ENCODE results near the gene CSTF1. TPM values are rescaled to one million over a fixed set of nuclear protein-coding genes. Genes with fewer than 3 reads are reported as not detected.

CSTF1 gene
- polyA plus RNA-seq, 1 of the 3 experiments (the other 2 are of a cell fraction) = 23.4 TPM

DNA sequence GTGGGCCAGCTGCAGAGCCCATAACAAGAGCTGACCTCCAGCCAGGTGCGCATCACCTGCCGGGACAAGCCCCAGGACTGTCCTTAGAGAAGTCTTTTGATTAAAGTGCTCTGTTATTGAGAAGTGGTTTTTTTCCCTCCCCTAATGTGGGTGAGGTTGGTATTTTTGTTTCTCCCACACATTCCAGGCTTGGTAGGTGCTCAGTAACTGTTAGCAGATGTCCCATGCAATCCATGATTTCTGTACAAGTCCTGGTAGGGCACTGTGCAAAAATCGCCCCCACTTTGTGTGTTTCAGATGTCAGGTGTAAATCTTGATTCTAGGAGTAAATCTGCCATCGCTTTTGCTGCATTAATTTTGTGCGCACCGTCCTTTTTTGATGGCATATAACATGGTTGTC lies 29.0 kb upstream of the CSTF1 start:
- no peak for DNase-seq
- TF ChIP-seq SIN3A (IDR thresholded peaks at IDR 0.05; ENCODE audit: borderline replicate concordance, low read depth, low read length) (no peak), TAF1 (IDR thresholded peaks at IDR 0.05; ENCODE audit: borderline replicate concordance, low read depth, low read length) (no peak), ELF1 (IDR thresholded peaks at IDR 0.05) (no peak), USF2 (IDR thresholded peaks at IDR 0.05; ENCODE audit: borderline replicate concordance, low read depth, low read length) (no peak), NFIC (IDR thresholded peaks at IDR 0.05; ENCODE audit: borderline replicate concordance) (no peak), TEAD4 (IDR thresholded peaks at IDR 0.05; ENCODE audit: borderline replicate concordance, insufficient read depth) (no peak), POLR2AphosphoS5 (IDR thresholded peaks at IDR 0.05; ENCODE audit: low read depth, low read length) (no peak), SMC3 (IDR thresholded peaks at IDR 0.05; ENCODE audit: low read depth, low read length) (no peak), FOXJ3 (CRISPR knock-in tag; IDR thresholded peaks at IDR 0.05) (no peak), GABPA (IDR thresholded peaks at IDR 0.05; ENCODE audit: low read depth) (no peak), TCF12 (IDR thresholded peaks at IDR 0.05) (no peak), MAX (IDR thresholded peaks at IDR 0.05; ENCODE audit: low read depth) (no peak), JUND (IDR thresholded peaks at IDR 0.05) (no peak), USF1 (IDR thresholded peaks at IDR 0.05; ENCODE audit: borderline replicate concordance, low read depth) (no peak), PBX3 (IDR thresholded peaks at IDR 0.05) (no peak), YY1 (IDR thresholded peaks at IDR 0.05; ENCODE audit: low read depth) (no peak), MEF2A (IDR thresholded peaks at IDR 0.05; ENCODE audit: borderline replicate concordance, low read depth) (no peak), FOSL2 (IDR thresholded peaks at IDR 0.05; ENCODE audit: borderline replicate concordance, low read depth) (no peak)
- TF ChIP-seq, protein P1, sequence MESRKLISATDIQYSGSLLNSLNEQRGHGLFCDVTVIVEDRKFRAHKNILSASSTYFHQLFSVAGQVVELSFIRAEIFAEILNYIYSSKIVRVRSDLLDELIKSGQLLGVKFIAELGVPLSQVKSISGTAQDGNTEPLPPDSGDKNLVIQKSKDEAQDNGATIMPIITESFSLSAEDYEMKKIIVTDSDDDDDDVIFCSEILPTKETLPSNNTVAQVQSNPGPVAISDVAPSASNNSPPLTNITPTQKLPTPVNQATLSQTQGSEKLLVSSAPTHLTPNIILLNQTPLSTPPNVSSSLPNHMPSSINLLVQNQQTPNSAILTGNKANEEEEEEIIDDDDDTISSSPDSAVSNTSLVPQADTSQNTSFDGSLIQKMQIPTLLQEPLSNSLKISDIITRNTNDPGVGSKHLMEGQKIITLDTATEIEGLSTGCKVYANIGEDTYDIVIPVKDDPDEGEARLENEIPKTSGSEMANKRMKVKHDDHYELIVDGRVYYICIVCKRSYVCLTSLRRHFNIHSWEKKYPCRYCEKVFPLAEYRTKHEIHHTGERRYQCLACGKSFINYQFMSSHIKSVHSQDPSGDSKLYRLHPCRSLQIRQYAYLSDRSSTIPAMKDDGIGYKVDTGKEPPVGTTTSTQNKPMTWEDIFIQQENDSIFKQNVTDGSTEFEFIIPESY (IDR thresholded peaks at IDR 0.05; ENCODE audit: borderline replicate concordance, low read depth) = no peak
- TF ChIP-seq, protein P2, sequence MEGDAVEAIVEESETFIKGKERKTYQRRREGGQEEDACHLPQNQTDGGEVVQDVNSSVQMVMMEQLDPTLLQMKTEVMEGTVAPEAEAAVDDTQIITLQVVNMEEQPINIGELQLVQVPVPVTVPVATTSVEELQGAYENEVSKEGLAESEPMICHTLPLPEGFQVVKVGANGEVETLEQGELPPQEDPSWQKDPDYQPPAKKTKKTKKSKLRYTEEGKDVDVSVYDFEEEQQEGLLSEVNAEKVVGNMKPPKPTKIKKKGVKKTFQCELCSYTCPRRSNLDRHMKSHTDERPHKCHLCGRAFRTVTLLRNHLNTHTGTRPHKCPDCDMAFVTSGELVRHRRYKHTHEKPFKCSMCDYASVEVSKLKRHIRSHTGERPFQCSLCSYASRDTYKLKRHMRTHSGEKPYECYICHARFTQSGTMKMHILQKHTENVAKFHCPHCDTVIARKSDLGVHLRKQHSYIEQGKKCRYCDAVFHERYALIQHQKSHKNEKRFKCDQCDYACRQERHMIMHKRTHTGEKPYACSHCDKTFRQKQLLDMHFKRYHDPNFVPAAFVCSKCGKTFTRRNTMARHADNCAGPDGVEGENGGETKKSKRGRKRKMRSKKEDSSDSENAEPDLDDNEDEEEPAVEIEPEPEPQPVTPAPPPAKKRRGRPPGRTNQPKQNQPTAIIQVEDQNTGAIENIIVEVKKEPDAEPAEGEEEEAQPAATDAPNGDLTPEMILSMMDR (IDR thresholded peaks at IDR 0.05) = no peak
- no peak overlapping the region for H3K4me2 ChIP-seq
- no peaks in the 10 kb centered on the region for H3K9me2 ChIP-seq
- H3K27me3 ChIP-seq (ENCODE audit: insufficient read depth) = no peaks in the 10 kb centered on the region
- no peak overlapping the region for H2AFZ ChIP-seq (ENCODE audit: low read depth)
- H3K4me1 ChIP-seq (ENCODE audit: control insufficient read depth in 1 of 2, insufficient read depth in 2 of 2, low read depth in 1 of 2, low read length in 1 of 2) = peaks cover 0 to 14% of the 10 kb centered on the region in 2 experiments; a peak in 2 of 4 replicates
- H3F3A ChIP-seq (replicated peaks; ENCODE audit: insufficient read depth) = peaks cover 16% of the 10 kb centered on the region
- no peaks in the 10 kb centered on the region for H4K20me1 ChIP-seq (ENCODE audit: insufficient read depth)
- peaks cover 16 to 26% of the 10 kb centered on the region in 2 experiments for H3K36me3 ChIP-seq (replicated peaks in 1 of 2; ENCODE audit: control insufficient read depth in 1 of 2, insufficient read depth in 2 of 2, low read length in 1 of 2)
- no peaks in the 10 kb centered on the region for H3K9me3 ChIP-seq
- H3K79me2 ChIP-seq (ENCODE audit: insufficient read depth) = peaks cover 46% of the 10 kb centered on the region
- no peak overlapping the region for H3K9ac ChIP-seq
- ChIA-PET CTCF (interaction anchor here (1.3 kb wide), 1 partner anchor 20 kb away, joined by 3 read pairs; no protein-coding TSS in a partner anchor), POLR2A (no interaction called here)
- H3K27ac ChIP-seq (ENCODE audit: low read depth in 2 of 2, low read length in 1 of 2) = no peak overlapping the region
- no peak overlapping the region for H3K4me3 ChIP-seq (ENCODE audit: low read depth in 2 of 2, low read length in 1 of 2)
- WGBS (ENCODE audit: low lambda C conversion rate) = 85% methylated on average over 6 of the region's 6 CpGs
